Measurements from ENCODE around the gene OR56B1.

The OR56B1 gene

DNA sequence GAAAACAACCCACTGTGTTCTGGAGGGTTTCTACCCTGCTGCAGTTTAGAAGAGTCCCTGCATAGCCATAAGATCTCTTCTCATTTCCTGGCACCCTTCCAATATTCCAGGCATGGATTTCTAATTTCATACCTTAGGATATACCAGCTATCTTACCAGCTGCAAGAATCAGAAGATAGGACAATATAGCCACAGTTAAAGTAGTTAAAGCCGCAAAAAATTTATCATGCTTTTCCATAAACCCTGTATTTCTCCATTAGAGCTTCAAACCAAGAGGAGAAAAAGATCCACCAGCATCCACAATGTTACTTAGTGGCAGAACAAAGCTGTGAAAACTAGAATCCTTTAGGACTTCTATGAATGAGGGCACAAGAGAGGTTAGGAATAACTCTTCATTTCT, 8.6 kb upstream of the OR56B1 start:
- TF ChIP-seq, protein P1, sequence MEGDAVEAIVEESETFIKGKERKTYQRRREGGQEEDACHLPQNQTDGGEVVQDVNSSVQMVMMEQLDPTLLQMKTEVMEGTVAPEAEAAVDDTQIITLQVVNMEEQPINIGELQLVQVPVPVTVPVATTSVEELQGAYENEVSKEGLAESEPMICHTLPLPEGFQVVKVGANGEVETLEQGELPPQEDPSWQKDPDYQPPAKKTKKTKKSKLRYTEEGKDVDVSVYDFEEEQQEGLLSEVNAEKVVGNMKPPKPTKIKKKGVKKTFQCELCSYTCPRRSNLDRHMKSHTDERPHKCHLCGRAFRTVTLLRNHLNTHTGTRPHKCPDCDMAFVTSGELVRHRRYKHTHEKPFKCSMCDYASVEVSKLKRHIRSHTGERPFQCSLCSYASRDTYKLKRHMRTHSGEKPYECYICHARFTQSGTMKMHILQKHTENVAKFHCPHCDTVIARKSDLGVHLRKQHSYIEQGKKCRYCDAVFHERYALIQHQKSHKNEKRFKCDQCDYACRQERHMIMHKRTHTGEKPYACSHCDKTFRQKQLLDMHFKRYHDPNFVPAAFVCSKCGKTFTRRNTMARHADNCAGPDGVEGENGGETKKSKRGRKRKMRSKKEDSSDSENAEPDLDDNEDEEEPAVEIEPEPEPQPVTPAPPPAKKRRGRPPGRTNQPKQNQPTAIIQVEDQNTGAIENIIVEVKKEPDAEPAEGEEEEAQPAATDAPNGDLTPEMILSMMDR (conservative IDR thresholded peaks at IDR 0.05; ENCODE audit: low read length): no peak
- DNase-seq (ENCODE audit: low read depth): no peak
- H3K4me3 ChIP-seq (ENCODE audit: low read length): no peak overlapping the region

DNA sequence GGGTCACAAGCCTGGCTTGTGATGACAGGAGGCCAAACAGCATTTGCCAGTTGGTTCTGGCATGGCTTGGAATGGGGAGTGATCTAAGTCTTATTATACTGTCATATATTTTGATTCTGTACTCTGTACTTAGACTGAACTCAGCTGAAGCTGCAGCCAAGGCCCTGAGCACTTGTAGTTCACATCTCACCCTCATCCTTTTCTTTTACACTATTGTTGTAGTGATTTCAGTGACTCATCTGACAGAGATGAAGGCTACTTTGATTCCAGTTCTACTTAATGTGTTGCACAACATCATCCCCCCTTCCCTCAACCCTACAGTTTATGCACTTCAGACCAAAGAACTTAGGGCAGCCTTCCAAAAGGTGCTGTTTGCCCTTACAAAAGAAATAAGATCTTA, 843 bp downstream of the OR56B1 start:
- DNase-seq (ENCODE audit: low read depth): peak; percentile 49
- TF ChIP-seq, protein P1 (conservative IDR thresholded peaks at IDR 0.05; ENCODE audit: low read length): no peak
- no peak overlapping the region for H3K4me3 ChIP-seq (ENCODE audit: low read length)

GRCh38 chr11:5737670-5738392, 1.6 kb downstream of the OR56B1 start:
- TF ChIP-seq, protein P1 (conservative IDR thresholded peaks at IDR 0.05; ENCODE audit: low read length): no peak
- H3K4me3 ChIP-seq (ENCODE audit: low read length): no peak overlapping the region
- no peak for DNase-seq (ENCODE audit: low read depth)

- no peak overlapping the region for H3K4me3 ChIP-seq (ENCODE audit: low read length)
- TF ChIP-seq, protein P1 (conservative IDR thresholded peaks at IDR 0.05; ENCODE audit: low read length): no peak
- DNase-seq (ENCODE audit: low read depth): no peak
These were observed 2.2 kb downstream of the OR56B1 start for GRCh38 chr11:5738431-5738830.

DNA sequence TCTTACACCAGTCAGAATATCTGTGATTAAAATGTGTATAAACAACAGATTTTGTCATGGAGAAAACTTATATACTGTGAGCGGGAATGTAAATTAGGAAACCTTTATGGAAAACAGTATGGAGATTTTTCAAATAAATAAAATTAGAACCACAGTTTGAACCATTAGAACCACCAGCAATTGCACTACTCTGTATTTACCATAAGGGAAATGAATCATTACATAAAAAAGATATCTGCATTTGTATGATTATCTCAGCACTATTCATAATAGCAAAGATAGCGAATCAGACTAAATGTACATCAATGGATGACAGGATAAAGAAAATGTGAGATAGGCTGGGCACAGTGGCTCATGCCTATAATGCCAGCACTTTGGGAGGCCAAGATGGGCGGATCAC, 10.4 kb downstream of the OR56B1 start:
- DNase-seq (ENCODE audit: low read depth): no peak
- H3K4me3 ChIP-seq (ENCODE audit: low read length): no peak overlapping the region
- TF ChIP-seq, protein P1 (conservative IDR thresholded peaks at IDR 0.05; ENCODE audit: low read length): no peak

GRCh38 chr11:5749836-5750235, 13.6 kb downstream of the OR56B1 start:
- TF ChIP-seq, protein P1 (conservative IDR thresholded peaks at IDR 0.05; ENCODE audit: low read length): no peak
- no peak for DNase-seq (ENCODE audit: low read depth)
- H3K4me3 ChIP-seq (ENCODE audit: low read length): no peak overlapping the region

GRCh38 chr11:5753943-5754342, 17.7 kb downstream of the OR56B1 start, which contains the start of gene OR52N4:
TSS of gene OR52N4 (plus strand) at chr11:5754243. CDS start at chr11:5754741, 498 bp downstream.
- no peak for DNase-seq (ENCODE audit: low read depth)
- no peak within 1 kb of the TSS for H3K4me3 ChIP-seq (ENCODE audit: low read length)
- TF ChIP-seq, protein P1 (conservative IDR thresholded peaks at IDR 0.05; ENCODE audit: low read length): no peak

All from AG10803 (cell line).